Heart right ventricle (tissue), 16 donors: ENCODE results near the gene TMEM154. TPM values are rescaled to one million over a fixed set of nuclear protein-coding genes. Genes with fewer than 3 reads are reported as not detected.

Source experiments
- ATAC-seq, 8 donors: fragments of 200-7000 bp; cut with Tn5 transposase; one replicate each; pipeline ENCODE4 v1.9.1; 2020; ENCODE audit warnings: mild to moderate bottlenecking in 8 of 8, moderate library complexity in 8 of 8, moderate number of reproducible peaks in 1 of 8
- DNase-seq, 2 donors: peaks; one replicate each; pipeline ENCODE4 v3.0.0-alpha.2; 2020
- H3K27ac ChIP-seq, 10 donors: fragments of 200-600 bp; sonication (generic) in 2 of 10; one replicate each; pipeline versions ENCODE4 v1.5.0 to v1.8.0; 2020 to 2022; ENCODE audit warnings: mild to moderate bottlenecking in 3 of 10
- H3K27me3 ChIP-seq, 7 donors: fragments of 200-600 bp; one replicate each; pipeline ENCODE4 v1.8.0; 2021 to 2022; ENCODE audit warnings: mild to moderate bottlenecking in 2 of 7
- H3K36me3 ChIP-seq, 9 donors: fragments of 200-600 bp; sonication (generic) in 1 of 9; one replicate each; pipeline versions ENCODE4 v1.5.0 to v1.8.0; 2020 to 2022; ENCODE audit warnings: mild to moderate bottlenecking in 2 of 9
- H3K4me1 ChIP-seq, 9 donors: fragments of 200-600 bp; sonication (generic) in 1 of 9; one replicate each; pipeline versions ENCODE4 v1.5.0 to v1.8.0; 2020 to 2022; ENCODE audit warnings: mild to moderate bottlenecking in 4 of 9
- H3K4me3 ChIP-seq, 10 donors: fragments of 200-600 bp; sonication (generic) in 2 of 10; one replicate each; pipeline versions ENCODE4 v1.5.0 to v1.8.0; 2020 to 2022; ENCODE audit warnings: mild to moderate bottlenecking in 7 of 10, moderate library complexity in 2 of 10
- H3K9me3 ChIP-seq, 11 donors: fragments of 200-600 bp in 10 of 11; sonication (generic) in 2 of 11; one replicate each; pipeline versions ENCODE4 v1.5.0 to v1.8.0; 2013 to 2022; ENCODE audit warnings: mild to moderate bottlenecking in 2 of 11, control low read depth in 1 of 11, moderate library complexity in 1 of 11
- CTCF ChIP-seq, 9 donors: fragments of 200-600 bp; sonication (generic) in 2 of 9; IDR thresholded peaks; one replicate each; pipeline versions ENCODE4 v1.5.0 to v1.8.0; 2021 to 2022; ENCODE audit warnings: antibody characterized with exemption in 9 of 9, mild to moderate bottlenecking in 5 of 9, moderate library complexity in 1 of 9
- WGBS, 2 donors: extraction: QIAGEN DNeasy Blood & Tissue Kit; methylation state at CpG; one replicate each; pipeline ENCODE4 v1.1.7; 2013; ENCODE audit warnings: inconsistent platforms in 1 of 2; 5-methylcytosine and 5-hydroxymethylcytosine counted together
- intact Hi-C, 10 donors: fragments of 100-400 bp; cut with DNase I; formaldehyde crosslinking; loops; one replicate each; pipeline versions ENCODE4 v1.11.1 to v1.14.2; 2022
- polyA plus RNA-seq, 2 donors: library from polyadenylated mRNA; stranded (reverse); fragments of 200-250 nt; gene quantifications; one replicate each; pipeline ENCODE4 v1.2.3, GENCODE V29; 2013
- total RNA-seq, 10 donors: library from RNA; stranded (reverse); fragmentation: NEBNext Ultra II Directional in 3 of 10; extraction: Animal tissue kit (Norgen Biotek cat#: 25700) in 3 of 10; gene quantifications; one replicate each; pipeline versions ENCODE4 v1.2.1 to v1.2.4, GENCODE V29; 2021 to 2023
- donor health status: Arrhythmogenic right ventricular cardiomyopathy.
- donor health status: ischemic (EF 13 %, LVEDD 7.1; RV severe dilation, severe dysfunction).
- donor health status: healthy with polysubstance abuse.
- donor health status: DM: no; HTN: yes; CAD: no.
- donor health status: DM: no; HTN: no; CAD: no.
- donor health status: ischemic (EF 25% LVEDD 6.9; RV normal size, moderate dysfunction).
- donor health status: ischemic (EF 25% LVEDD 5.7; RV mildly dilated, moderate dysfunction).
- donor health status: healthy.
- donor health status: DM: yes; HTN: yes; CAD: no.
- donor health status: Ischemic cardiomyopathy.
- donor health status: ischemic (EF 35%, LVEDD 5.7; RV mildly dilated, moderate dysfunction).
- donor health status: nonischemic (EF 11% LVEDD 7.7; RV severe dilation, severe dysfunction).
- donor health status: DM: yes; HTN: yes; CAD: no.
- donor health status: PGD.
- donor health status: ischemic (EF 29% LVEDD 5.4; RV normal size, mild dysfunction).
- donor health status: nonischemic (EF 23%, LVEDD 6.1; RV moderate dilation, normal function).

The TMEM154 gene
- total and polyA plus RNA-seq, 12 donors, result 0.25 to 5.4 (median 1.8) TPM

GRCh38 chr4:152724494-152724893 lies 44.7 kb upstream of the TMEM154 start:
- intact Hi-C loops, result no loop called here
- Histone ChIP-seq H3K36me3 (no peaks in the 10 kb centered on the region), H3K27me3 (no peaks in the 10 kb centered on the region), H3K4me1 (no peaks in the 10 kb centered on the region), H3K9me3 (no peaks in the 10 kb centered on the region), H3K4me3 (no peak overlapping the region), H3K27ac (no peak overlapping the region)
- ATAC-seq (no peak), DNase-seq (no peak)
- WGBS, 2 donors, result 73 to 75% methylated on average over 5 of the region's 5 CpGs
- no peak for TF ChIP-seq CTCF (IDR thresholded peaks at IDR 0.05)

DNA sequence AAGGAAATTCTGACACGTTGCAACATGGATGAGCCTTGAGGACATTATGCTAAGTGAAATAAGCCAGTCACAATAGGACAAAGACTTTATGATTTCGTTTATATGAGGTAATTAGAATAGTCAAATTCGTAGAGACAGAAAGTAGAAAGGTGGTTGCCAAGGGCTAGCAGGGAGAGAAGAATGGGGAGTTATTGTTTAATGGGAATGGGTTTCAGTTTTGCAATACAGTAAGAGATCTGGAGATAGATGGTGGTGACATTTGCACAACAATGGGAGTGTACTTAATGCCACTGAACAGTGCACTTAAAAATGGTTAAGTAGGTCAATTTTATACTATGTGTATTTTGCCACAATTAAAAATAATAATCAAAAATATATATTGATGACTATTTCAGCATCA lies 43.4 kb upstream of the TMEM154 start:
- Histone ChIP-seq H3K9me3 (no peaks in the 10 kb centered on the region), H3K36me3 (no peaks in the 10 kb centered on the region), H3K4me1 (no peaks in the 10 kb centered on the region), H3K27me3 (no peaks in the 10 kb centered on the region), H3K27ac (no peak overlapping the region), H3K4me3 (no peak overlapping the region)
- intact Hi-C loops, result no loop called here
- DNase-seq (no peak), ATAC-seq (no peak)
- no peak for TF ChIP-seq CTCF (IDR thresholded peaks at IDR 0.05)
- 67 to 80% methylated on average over 3 of the region's 3 CpGs for WGBS, 2 donors

DNA sequence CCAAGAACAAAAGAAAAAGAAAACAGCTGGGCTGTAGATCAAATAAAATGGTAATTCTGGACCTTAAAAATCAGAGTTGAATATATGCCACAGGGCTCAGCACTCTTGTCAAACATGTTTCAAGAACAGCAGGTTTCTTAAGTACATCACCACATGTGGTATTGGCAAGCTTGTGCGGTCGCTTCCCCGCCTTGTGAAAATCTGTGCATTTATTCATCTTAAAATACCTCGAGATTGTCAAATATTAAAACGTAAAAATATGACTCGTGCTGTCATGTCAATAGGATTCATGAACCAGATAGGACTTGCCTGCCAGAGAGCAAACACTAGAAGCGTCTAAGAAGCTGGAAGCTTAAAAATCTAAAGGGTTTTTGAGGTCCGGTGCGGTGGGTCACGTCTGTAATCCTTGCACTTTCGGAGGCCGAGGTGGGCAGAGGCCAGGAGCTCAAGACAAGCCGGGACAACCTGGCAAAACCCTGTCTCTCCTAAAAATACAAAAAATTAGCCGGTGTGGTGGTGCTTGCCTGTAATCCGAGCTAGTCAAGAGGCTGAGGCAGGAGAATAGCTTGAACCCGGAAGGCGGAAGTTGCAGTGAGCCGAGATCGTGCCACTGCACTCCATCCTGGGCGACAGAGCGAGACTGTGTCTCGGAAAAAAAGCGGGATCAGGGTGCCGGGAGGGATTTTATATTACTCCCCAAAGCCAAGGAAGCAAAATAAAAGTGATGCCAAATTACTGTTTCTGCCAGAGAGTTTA lies 40.2 kb upstream of the TMEM154 start:
- no peaks in the 10 kb centered on the region for H3K36me3 ChIP-seq
- no peaks in the 10 kb centered on the region for H3K27me3 ChIP-seq
- TF ChIP-seq CTCF (IDR thresholded peaks at IDR 0.05), result no peak
- H3K4me3 ChIP-seq, result peak overlapping the region in 4 of 10 donors; percentile 8 to 33 (median 26)
- peaks cover 0 to 4% (median 0%) of the 10 kb centered on the region in 11 donors for H3K9me3 ChIP-seq
- no peaks in the 10 kb centered on the region for H3K4me1 ChIP-seq
- WGBS, 2 donors, result 67 to 85% methylated on average over 24 of the region's 24 CpGs
- intact Hi-C loops, result no loop called here
- DNase-seq, result no peak
- peak overlapping the region in 1 of 10 donors; percentile 7 for H3K27ac ChIP-seq
- ATAC-seq, result no peak

- H3K4me1 ChIP-seq, result peaks cover 0 to 6% (median 0%) of the 10 kb centered on the region in 9 donors
- H3K27ac ChIP-seq, result no peak overlapping the region
- H3K27me3 ChIP-seq, result no peaks in the 10 kb centered on the region
- H3K9me3 ChIP-seq, result peaks cover 0 to 10% (median 0%) of the 10 kb centered on the region in 11 donors
- no peak overlapping the region for H3K4me3 ChIP-seq
- ATAC-seq, result no peak
- no peaks in the 10 kb centered on the region for H3K36me3 ChIP-seq
- no peak for TF ChIP-seq CTCF (IDR thresholded peaks at IDR 0.05)
- DNase-seq, result no peak
- intact Hi-C loops, result no loop called here
- 49 to 92% methylated on average over 1 of the region's 1 CpG for WGBS, 2 donors
Measured at GRCh38 chr4:152719291-152719690, 39.5 kb upstream of the TMEM154 start.
